D721Med (cell line): ENCODE measurements around the gene TFB1M.
A peak's percentile ranks its signal among the peaks of the same experiment; 100 is the strongest.
"Not testable (repeated sequence)": the region's sequence is repeated elsewhere in the genome, so short reads cannot be mapped to it uniquely, and the experiment has no call there.

ENCODE experiments used
- DNase-seq: peaks from one replicate; pipeline ENCODE4 v3.0.0; 2011; ENCODE audit warnings: low spot score; ENCODE audit not compliant: insufficient read length
- FAIRE-seq: peaks from 2 replicates; lab custom pipeline; 2011; peaks lifted over from hg19 to GRCh38; lab: Jason Lieb, UNC
- TF ChIP-seq, protein P1 (sequence below): IDR thresholded peaks from 2 replicates; pipeline ENCODE4 v1.5.1; 2012; ENCODE audit warnings: mild to moderate bottlenecking, control low read depth; ENCODE audit not compliant: insufficient read depth; ENCODE audit errors: missing control alignments

TFB1M gene

DNA sequence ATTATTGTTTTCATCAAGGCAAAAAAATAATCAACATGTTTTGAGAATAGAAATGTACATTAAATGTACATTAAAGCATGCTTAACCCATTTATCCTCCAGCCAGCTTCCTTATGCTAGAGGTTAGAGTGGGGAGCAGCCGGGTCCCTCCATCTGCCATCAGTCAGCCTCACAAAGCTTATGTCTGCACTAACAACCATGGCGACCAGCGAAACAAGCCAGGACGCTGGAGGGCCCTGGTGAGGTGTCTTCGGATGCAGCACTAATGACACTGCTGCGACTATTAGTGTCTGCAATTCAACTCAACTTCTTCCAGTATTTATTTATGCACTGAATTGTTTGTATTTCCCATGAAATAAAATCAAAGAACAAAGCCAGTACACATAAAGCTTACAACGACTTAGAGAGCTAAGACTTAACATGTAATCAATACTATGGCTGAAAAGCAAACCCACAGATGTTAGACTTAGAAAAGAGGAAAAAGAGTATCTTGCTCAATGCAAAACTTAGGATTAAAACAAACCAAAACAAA lies 43.7 kb downstream of the TFB1M start:
- DNase-seq (no peak), FAIRE-seq (peak; percentile 85)
- TF ChIP-seq, protein P1, sequence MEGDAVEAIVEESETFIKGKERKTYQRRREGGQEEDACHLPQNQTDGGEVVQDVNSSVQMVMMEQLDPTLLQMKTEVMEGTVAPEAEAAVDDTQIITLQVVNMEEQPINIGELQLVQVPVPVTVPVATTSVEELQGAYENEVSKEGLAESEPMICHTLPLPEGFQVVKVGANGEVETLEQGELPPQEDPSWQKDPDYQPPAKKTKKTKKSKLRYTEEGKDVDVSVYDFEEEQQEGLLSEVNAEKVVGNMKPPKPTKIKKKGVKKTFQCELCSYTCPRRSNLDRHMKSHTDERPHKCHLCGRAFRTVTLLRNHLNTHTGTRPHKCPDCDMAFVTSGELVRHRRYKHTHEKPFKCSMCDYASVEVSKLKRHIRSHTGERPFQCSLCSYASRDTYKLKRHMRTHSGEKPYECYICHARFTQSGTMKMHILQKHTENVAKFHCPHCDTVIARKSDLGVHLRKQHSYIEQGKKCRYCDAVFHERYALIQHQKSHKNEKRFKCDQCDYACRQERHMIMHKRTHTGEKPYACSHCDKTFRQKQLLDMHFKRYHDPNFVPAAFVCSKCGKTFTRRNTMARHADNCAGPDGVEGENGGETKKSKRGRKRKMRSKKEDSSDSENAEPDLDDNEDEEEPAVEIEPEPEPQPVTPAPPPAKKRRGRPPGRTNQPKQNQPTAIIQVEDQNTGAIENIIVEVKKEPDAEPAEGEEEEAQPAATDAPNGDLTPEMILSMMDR = no peak

DNA sequence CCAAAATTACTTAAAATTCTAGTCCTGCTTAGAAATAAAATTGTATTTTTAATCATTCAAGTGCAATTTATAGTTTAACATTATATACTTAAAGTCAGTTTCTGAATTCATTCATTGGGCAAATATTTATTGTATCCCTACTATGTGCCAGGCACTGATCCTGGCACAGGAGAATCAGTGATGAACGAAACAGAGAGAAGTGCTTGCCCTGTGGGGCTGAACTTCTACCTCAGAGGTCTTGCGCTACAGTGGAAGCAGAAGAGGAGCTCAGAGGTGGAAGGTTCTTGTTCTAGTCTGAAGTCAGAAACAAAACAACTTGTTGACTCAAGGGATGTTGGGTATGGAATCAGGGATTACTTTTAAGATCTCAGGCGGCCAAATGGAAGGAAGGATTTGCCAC lies 44.5 kb downstream of the TFB1M start:
- DNase-seq (no peak), FAIRE-seq (no peak)
- TF ChIP-seq, protein P1 = no peak

- FAIRE-seq = peak; percentile 93
- not testable (repeated sequence) for DNase-seq
- TF ChIP-seq, protein P1 = peak; percentile 35
These were observed 46.0 kb downstream of the TFB1M start for GRCh38 chr6:155268088-155268867.

DNA sequence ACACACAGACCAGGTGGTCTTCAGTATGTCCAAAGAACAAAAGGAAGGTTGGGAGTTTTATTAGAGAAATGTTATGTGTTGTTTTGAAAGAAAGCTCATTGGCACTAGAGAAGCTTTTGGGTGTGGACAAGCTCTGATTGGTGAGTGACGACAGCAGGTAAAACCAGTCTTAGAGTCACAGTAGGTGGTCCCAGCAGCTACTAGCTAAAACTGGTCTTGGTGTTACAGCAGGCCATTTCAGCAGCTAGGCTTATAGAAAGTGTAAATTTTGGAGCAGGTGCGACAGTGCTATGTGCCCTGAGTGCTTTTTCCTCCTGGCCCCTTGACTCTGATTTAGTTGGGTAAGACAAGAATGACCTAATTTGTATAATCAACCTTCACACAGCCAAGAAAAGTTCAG lies 46.9 kb downstream of the TFB1M start:
- FAIRE-seq (no peak), DNase-seq (no peak)
- TF ChIP-seq, protein P1 = no peak

- TF ChIP-seq, protein P1 = no peak
- DNase-seq (no peak), FAIRE-seq (no peak)
These were observed 48.3 kb downstream of the TFB1M start for GRCh38 chr6:155265843-155266535.

- no peak for DNase-seq
- TF ChIP-seq, protein P1 = no peak
- no peak for FAIRE-seq
These were observed 49.5 kb downstream of the TFB1M start for GRCh38 chr6:155264693-155265320.
